Stimulated activated CD4-positive, alpha-beta T cell treated with anti-CD3 and anti-CD28 coated beads, Interleukin-4, amount 100 ng/mL, for 48 hours (primary cell): ENCODE results near the gene BAHCC1.
A peak's percentile ranks its signal among the peaks of the same experiment; 100 is the strongest.

Source experiments
- DNase-seq, 2 donors: peaks; one replicate each; pipeline ENCODE4 v3.0.0-alpha.2; 2020; ENCODE audit warnings: low read depth in 2 of 2

BAHCC1 gene

DNA sequence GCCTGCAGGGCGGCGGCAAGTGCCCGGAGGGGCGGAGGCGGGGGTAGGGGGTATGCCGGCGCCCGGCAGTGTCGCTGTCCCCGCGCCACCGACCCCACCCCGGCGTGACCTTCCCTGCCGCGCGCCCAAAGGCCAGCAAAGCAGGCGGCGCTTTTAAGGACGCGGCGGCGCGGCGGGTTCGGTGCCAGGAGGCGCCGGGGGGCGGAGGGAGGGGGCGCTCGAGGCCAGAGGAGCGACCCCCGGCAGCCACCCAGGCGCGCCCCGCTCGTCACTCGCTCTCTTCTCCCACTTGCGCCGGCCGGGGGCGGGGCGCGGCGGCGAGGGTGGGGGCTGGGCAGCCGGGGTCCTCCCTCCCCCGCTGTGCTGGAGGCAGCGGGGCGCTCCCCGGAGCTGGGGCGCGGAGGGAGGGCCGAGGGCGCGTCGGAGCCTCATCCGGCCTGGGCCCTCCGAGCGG, 8.6 kb upstream of the BAHCC1 start:
- no peak for DNase-seq

DNA sequence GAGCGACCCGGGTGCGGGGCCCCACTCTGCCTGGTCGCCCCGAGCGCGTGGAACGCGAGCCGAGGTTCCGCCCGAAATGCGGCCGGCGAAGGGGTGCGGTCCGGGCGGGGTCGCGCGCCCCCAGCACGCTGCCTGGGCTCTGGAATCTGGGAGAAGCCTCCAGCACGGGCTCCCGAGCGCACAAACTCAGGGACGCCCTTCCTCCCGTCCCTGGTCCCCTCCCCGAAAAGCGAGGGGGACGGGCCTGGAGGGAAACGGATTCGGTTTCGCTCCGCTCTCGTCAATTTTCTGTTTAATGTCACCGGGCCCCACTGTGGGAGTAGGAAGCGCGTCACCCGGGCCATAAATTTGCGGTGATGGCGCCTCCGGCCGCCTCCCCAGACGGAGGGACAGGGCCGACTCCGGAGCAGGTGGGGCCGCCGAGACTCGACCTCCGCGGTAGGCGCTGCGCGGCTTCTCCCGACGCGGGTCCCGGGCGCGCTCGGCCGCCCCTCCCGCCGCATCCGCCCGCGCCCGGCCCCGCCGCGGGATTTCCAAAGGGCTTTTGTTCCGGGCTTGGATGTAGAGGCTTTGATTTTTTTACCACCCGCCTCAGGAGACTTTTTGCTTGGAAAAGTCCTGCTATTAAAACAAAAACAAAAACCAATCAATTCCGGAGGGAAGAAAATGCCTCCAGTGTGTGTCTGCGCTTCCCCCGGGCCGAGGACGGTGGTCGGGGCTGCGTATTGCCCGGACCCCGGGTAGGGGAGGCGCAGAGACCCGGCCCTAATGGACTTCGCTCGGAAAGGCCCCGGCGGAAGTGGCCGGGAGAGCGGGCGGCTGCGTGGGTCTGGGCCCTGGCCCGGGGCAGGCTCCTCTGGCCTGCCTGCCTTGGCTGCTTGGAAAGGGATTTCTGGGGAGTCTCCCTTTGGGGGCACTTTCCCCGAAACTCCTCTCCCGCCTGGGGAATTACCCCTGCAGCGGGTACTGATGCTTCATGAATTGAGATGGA, 7.9 kb upstream of the BAHCC1 start:
- peak; percentile 48 to 58 for DNase-seq

DNA sequence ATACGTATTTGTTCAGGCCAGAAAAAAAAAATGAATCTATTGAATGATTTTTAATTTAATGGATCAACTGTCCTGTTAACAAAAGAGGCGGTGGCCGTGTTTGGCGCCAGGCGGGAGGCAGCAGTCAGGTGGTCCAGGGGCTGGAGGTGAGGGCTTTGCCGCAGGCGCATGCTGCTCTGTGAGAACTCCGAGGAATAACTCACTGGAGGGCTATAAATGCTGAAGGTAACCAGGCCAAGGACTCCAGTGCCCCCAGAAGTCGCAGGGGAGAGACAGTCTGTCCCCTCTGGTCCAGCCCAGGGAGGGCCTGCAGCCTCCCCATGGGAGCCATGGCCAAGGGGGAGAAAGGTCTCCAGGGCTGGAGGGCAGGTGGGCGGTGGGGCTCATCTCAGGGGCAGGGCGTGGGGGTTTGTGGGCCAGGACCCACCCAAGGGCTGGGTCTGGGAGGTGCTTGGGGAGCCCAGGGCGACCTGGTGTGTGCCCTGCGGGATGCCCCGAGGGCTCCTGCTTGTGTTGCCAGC, 7.1 kb upstream of the BAHCC1 start:
- DNase-seq: no peak

DNA sequence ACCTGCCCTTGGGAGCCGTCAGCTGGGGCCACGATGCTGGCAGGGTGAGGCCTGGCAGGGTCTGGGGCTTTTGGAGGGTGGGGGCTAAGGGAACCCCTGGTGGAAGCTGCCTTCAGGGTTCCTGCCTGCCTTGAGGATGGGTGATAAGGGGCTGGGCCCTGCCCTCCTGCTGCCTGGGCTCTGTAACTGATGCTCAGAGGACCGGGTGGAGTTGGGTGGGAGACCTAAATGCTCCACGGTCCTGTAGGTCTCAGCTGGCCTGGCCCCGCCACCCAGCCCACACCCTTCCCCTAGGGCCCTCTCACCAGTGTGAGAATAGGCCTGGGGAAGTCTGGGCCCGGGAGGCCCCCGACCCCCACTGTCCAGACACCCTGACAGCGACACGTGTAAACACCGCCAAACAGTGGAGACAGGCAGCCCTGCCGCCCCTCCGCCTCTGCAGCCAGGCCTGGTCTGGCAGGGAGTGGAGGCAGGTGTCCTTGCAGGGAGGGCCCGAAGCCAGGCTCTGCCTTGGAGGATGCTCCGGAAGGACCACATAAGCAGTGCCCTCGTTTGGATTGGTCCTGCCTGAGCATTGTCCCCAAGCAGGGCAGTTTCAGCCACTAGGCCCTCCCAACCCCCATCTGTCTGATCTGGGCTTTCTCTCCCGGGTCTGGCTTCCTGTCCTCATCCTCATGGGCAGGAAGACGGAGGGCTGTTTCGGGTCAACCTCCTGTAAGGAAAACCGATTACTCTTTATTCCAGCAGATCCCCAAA, 6.5 kb upstream of the BAHCC1 start:
- DNase-seq: no peak

DNA sequence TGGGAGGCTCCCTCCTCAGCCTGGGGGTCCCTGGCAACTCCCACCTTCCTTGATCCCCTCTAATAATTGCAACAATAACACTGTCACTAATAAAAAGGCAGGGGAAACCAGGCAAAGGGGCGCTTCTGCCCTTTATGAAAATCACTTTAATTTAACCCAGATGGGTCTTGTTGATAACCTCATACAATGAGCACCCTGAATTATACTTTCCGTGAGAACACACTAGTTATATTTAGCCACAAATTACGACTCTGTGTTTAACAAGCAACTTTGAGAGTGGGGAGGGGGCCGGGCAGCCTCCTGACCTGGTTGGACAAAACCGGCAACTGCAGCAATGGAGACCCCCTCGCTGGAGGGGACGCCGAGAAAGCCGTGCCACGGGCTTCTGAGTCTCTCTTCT, 5.7 kb upstream of the BAHCC1 start:
- DNase-seq: no peak

DNA sequence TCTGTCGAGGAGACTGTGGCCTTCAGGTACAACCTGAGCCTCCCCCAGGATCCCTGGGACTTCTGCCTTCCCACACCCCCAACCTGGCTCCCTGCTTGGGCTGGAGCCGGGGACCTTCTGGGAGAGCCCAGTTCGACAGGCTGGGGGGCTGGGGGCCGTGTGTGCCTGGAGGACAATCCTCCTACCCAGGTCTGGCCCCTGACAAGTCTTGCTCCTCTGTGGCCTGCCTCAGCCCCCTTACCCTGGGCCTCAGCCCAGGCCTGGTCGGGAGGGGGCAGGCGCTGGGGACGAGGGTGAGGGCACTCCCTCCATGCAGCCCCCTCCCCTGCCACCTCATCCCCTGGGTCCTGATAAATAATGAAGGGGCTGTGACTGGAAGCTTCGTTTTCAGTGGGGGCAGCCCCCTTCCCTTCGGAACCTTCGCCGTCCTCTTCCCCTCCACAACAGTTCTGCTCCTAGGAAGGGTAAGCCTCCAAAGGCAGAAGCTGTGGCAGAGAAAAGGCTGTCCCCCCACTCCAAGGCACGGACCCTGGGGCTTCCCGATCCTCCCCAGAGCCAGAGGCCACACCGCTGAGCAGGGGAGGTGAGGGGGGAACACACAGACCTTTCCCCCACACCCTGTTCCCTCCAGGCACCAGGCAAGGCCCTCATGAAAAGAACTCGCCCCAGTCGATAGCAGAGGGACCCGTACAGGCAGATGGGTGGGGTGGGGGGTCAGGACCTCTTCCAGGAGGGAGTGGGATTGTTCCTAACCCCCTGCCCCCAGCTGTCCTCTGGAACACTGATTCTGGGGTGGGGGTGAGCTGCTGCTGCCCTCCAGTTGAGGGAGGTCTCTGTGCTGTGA, 5.0 kb upstream of the BAHCC1 start:
- no peak for DNase-seq

DNA sequence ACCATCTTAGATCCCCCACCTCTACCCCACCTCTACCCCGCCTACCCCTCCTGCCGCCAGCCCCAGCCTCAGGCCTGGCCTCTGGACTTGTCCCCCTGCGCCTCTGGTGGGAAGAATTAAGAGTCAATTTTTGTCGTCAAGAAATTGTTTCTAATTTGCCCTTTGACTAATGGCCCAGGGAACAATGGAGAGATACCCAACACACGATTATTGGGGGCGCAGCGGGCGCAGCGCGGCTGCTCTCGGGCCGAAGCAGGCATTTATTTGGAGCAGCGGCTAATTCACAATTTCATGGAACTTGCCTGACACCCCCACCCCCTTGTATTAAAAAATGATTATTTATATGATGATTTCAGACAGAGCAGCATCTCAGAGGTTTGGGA, 4.4 kb upstream of the BAHCC1 start:
- no peak for DNase-seq

DNA sequence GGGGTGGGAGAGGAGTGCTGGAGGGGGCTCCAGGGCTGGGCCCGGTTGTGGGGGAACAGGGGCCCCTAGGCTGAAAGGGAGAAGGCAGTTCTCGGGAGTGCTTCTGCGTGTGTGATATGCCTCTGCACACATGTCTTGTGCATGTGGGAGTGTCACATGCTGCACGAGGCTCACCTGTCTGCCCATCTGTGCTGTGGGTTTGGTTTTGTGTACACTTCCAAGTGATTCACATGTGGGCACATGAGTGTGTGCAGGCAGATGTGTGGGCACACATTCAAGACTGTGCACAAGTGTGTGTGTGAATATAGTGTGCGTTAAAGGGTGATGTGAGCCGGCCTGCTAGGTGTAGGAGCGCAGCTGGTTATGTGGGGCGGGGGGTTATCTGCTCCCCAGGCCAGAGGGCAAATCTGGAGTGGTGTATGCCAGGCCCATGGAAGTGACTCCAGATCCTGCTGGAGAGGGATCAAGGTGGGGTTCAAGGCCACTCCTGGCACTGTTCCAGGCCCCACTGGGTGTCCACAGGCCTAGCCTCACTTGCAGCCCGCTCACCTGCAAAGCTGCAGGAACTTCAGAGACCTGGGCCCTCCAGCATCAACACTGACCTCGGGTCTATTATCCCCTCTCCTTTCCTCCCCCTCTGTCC, 3.8 kb upstream of the BAHCC1 start:
- DNase-seq: no peak

DNA sequence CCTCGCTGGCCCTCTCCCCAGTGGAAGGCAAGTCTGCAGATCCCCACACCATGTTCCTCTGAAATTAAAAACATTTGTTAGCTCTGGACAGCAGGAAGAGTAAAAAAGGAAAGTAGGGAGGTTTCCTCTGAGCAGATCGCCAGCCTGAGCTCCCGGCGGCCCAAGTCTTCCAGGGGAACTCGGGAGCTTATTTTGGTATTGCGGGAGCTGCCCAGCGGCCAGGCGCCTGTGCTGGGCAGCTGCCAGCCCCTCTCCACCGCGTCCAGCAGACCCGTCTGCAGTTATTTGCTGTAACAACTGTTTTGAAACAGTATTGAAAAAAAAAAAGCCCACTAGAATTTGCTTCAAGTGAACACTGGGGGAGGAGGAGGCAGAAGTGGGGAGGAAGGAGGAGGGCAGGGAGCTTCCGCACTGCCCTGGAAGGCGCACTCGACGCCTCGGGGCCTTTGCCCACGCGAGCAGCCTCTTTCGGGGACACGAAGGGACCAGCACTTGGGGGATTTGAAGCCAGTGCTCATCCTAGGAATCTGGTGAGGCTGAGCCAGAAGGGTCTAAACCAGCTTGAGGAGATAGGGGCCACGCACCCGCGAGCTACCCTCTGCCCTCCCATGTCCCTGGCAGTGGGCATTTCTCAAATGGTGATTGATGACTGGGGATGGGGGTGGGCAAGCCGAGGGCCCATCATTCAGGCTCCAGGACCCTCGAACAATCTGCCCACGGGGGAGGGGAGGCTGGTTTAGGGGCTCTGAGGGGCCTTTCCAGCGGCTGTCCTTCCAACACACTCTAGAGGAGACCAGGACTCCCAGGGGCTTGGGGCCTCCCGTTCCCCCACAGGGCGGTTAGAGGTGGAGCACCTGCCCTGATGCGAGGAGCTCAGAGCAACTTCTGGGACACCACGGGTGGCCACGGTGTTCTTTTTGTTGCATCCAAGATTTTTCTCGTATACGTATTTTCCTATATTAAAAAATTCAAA, 3.0 kb upstream of the BAHCC1 start:
- DNase-seq: no peak

DNA sequence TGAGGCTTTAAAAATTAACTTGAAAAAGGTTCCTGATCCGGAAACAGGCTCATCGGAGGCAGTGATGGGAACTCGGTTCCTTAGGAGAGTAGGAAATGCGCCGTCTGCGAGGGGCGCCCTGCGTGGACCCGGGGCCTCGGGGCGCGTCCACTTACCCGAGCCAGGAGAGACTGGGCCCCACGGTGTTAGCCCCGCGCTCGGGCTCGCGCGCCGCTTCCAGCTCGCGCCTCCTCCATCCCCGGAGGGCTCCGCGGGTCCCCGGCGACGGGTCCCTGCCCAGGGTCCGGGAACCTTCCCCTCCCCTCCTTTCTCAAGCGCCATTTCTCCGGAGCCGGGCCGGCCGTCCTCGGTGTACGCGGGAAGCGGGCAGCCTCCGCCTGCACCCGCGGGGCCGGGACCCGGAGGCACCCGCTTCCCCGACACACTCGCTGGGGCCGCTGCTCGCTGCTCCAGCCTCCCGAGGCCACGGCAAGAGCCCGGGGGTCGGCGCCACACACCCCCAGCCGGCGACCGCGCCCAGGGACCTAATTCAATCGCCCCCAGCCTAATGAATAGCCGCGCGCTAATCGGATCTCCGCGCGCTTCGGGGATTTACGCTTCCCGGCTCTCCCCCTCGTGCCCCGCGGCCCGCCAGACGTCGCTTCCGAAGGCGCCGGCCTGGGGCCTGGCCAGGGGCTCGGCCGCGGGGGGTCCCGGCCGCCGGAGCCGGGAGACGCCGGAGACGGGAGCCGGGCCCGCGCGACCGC, 2.2 kb upstream of the BAHCC1 start:
- no peak for DNase-seq

DNA sequence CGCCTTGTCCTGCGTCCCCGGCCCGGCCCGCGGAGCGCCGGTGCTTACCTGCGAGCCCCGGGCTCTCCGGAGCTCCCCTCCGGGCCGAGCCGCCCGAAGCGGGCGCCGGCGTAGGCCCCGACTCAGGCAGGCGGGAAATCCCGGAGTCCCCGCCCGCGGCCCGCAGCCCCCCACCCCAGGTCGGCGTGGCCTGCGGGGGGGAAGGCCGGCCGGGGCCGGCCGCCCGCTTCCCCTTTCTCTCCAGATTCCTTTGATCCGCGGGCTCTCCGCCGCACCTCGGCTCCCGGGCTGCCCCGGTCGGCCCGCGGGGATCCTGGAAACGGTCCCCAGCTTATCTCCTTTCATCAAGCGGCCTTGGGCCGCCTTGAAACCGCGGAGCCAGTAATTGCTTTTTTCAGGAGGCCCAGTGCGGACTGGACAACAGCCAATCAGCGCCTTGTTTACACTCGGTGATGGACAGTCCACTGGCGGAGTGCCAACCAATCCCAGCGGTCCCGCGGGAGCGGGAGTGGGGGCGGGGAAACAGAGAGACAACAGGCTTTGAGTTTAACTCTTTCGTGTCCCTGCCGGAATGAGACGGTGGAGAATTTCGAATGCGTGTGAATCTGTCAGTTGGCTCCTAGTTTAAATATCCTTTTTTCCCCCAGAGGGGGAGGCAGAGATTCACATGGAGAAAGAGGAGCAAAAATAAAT, 1.4 kb upstream of the BAHCC1 start:
- peak; percentile 82 to 85 for DNase-seq

DNA sequence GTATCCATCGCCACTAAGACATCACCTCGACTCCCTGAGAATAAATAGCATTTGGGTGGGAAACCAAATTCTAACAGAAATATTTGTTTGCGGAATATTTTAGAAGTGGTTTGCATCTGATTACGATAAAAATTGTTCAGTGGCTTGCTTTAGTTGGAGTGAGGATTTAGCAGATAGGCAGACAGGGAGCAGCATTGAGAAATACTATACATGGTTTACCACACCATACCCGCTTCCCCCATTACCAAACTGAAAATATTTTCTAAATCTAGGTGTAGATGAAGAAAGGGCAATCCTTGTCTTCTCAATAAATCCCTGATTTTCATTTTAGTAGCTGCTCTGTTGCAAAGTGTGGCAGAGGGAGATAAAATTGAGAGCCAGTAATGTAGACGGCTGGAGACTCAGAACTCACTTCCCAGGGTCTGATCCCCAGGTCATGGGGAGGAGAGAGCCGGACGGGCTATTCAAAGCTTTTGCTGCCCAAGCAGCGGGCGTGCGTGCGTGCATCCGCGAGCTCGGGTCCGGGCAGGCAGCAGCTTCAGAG, 808 bp upstream of the BAHCC1 start:
- no peak for DNase-seq

DNA sequence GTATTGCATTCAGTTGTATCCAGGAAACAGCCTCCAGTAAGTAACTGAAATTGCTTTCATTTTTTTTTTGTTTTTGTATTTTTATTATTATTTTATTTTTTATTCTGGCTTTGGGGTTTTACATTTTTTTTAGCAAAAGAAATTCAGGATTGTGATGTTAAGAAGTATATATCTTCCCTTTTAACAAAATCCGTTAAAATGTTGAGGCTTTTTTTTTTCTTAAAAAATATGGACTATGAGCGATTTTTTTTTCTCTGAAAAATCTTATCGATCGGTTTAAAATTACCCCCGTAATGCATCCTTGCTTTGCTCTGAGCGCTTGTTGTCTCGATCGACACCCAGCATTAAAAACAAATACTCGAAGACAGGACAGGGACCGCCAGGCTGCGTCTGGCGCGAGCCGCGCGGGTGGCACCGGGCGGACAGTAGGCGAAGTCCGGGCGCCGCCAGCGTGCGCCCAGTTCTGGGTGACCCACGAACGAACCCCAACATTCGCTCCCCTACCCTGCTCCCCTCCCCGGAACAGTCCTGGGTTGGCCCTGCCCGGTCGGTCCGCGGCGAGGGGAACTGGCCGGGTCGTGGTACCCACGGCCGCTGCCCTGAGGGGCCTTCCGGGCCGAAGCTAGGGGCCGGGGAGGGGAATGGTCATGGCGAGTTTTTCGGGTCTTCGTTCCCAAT, 482 bp downstream of the BAHCC1 start:
- DNase-seq: no peak

DNA sequence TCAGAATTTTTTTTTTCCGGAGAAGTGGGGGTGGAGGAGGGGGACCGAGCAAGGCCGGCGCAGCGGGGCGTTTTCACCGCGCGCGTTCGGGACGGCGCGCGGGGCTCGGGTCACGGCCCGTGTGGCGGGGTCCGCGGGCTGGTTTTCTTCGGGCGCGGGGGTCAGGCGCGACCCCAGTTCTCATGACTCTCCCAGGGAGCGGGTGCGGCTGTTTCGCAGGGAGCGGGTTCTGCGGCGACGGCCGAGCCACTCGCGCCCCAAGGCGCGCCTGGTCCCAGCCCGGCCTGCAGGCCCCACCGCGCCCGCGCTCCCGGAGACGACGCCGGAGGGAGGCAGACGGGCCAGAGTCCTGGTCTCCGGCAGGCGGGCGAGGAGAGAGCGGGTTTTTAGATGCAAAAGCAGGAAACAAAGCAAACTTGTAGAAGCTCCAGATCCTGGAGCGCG, 1.0 kb downstream of the BAHCC1 start:
- DNase-seq: no peak

DNA sequence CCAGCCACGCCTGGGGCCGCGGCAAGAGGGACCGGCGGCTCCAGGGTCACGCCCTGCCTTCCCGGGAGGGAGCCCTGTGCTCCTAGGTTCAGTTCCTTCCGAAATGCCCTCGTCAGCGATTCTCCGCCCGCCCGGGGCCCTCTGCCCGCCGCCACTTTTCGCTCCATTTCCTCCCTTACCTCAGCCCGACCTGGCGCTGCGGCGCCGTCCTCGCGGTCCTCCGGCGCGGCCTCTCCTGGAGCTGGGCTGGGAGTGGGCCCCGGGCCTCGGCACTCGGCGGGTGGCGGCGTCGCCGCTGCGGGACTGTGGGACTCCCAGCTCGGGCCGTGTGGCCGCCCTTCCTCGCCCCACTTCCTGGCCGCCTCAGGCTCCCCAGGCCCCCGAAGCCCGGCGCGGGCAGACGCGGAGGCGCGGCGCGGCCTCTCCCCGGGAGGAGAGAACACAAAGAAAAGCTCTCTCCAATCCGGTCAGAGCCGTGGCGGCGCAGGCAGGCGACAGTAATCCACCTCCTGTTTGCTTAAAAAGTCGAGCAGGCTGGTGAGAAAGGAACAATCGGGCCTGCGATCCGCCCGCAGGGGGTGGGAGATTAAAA, 1.6 kb downstream of the BAHCC1 start:
- no peak for DNase-seq

DNA sequence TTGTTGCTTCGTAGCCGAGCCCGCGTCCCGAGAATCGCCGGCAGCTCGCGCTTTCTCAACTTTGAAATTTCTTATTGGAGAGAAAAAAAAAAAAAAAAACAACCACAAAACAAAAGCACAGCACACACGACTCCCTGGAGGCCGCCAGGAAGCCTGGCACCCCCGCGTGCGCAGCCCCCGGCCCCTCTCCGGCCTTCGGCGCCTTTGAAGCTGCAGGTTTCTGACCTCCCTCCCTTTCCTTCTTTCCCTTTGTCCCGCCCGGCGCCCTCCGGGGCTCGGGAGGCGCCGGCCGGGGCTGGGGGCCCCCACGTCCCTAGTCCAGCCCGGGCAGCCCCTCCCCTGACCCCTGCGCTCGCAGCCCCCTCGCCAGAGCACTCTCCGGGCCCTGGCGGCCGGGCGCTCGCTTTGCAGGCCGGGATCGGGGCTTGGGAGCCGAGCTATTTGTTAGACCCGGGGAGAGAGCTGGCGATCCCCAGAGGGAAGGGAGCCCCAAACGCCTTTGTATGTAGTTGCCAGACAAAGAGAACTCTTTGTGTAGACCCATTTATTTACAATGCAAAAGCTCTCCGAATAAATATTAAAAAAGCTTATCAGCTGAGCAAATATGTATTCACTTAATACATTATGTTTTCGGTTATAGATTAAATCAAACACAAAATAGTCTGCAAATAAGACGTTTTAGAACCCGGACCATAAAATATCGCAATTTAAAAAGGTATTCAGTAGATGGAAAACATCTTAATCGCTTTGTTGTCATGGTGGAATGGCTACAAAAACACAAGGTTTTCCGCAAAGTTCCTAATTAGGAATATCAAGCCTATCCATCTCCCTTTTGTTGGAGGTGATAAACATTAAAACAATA, 2.3 kb downstream of the BAHCC1 start:
- DNase-seq: no peak
